ENCODE results near the gene KCNJ4.

DNA sequence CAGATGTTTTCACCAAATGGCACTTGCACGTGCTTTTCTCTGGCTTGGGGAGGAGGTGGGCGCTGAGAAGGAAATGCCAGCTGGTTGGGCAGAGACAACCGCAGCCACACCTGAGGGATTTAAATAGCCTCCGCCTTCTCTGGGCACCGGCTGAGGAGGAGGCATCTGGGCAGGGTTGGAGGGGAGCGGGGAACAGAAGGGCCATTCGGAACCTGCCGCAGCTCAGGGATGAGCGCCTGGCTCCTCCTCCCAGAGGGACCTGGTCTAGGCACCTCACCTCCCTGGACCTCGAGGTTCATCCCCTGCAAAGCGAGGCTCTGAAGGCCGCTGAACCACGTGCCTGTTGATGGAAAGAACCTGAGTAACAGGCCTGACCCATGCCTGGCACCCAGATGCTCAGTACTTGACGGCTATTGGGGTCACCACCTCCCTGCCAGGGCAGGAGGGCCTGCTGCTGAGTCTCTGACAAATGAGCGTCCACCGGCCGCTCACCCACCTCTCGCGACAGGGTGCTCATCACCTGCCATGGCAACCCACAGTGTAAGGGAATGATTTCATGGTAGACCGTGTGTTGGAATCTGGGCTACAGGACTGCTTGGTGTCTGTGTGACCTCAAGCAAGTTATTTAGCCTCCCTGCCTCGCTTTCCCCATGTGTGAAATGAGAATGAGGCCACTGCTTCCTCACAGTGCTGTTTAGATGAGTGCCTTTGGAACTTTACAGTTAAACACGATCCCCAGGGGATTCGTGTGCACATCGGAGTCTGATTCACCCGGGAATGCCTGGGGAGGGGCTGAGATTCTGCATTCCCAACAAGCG is 10.9 kb upstream of the KCNJ4 start:
- TF ChIP-seq EZH2 (IDR thresholded peaks at IDR 0.05; ENCODE audit: low read length) = no peak
- TF ChIP-seq, protein P1, sequence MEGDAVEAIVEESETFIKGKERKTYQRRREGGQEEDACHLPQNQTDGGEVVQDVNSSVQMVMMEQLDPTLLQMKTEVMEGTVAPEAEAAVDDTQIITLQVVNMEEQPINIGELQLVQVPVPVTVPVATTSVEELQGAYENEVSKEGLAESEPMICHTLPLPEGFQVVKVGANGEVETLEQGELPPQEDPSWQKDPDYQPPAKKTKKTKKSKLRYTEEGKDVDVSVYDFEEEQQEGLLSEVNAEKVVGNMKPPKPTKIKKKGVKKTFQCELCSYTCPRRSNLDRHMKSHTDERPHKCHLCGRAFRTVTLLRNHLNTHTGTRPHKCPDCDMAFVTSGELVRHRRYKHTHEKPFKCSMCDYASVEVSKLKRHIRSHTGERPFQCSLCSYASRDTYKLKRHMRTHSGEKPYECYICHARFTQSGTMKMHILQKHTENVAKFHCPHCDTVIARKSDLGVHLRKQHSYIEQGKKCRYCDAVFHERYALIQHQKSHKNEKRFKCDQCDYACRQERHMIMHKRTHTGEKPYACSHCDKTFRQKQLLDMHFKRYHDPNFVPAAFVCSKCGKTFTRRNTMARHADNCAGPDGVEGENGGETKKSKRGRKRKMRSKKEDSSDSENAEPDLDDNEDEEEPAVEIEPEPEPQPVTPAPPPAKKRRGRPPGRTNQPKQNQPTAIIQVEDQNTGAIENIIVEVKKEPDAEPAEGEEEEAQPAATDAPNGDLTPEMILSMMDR (optimal IDR thresholded peaks at IDR 0.05 in 1 of 3, IDR thresholded peaks at IDR 0.05 in 1 of 3, conservative IDR thresholded peaks at IDR 0.05 in 1 of 3; ENCODE audit: extremely low read depth in 1 of 3, insufficient read depth in 2 of 3, low read length in 3 of 3) = no peak
